ENCODE results near the gene DYNC1I1.
A peak's percentile ranks its signal among the peaks of the same experiment; 100 is the strongest.

DYNC1I1 gene

GRCh38 chr7:96033009-96033598, 260.8 kb downstream of the DYNC1I1 start:
- no peak for DNase-seq

DNA sequence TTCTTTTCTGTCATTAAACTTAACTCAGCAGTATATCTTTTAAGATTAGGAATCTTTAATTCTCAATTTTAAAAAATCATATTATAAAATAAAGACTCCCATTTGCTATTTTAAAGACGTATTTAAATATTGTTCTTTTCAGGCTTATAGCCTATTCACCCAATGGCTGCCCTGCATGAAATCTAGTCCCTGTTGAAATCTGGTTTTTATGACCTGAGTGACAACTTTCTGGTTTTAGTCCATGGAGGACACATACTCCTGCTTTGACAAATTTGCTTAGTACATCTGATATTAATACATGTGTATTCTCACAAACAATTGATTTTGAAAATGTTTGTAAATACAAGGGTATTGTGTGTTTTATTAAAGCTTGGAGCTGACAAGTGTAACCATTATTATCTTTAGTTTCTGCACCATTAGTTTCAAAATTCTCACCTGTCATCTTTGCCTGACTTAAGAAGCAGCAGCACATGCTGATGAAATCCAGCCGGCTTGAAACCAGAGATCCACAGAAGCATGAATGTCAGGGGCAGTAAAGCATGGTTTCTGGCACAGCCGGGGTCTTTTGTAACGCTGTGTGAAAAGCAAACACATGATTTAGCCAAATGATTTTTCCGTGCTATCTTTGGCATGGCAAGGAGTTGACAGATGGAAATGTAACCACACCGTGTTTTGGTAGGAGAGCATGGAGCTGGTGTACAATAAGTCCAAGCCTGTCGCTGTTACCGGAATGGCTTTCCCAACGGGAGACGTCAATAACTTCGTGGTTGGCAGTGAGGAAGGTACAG, 262.8 kb downstream of the DYNC1I1 start:
- peak; percentile 97 for DNase-seq

- no peak for DNase-seq
Measured at GRCh38 chr7:96040250-96040772, 268.0 kb downstream of the DYNC1I1 start.

- no peak for DNase-seq
Measured at GRCh38 chr7:96041171-96041570, 268.8 kb downstream of the DYNC1I1 start.

DNA sequence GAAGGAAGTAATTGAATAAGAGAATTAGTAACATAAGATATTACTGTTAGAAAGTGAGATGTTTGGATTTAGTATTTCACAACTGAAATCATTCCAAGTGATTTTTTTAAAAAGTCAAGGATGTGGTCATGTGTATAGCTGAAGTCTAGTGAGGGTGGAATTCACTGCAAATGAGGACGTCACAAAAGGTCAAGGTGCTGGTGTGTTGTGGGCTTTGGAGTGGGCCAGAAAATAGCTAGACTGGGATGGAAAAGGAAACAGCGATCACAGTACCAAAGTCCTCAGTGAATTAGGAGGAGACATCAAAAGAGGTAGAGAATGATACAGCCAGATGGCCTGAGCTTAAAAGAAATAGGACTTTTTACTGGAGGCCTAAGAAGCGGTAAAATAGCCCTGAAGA, 272.8 kb downstream of the DYNC1I1 start:
- DNase-seq, result no peak

DNA sequence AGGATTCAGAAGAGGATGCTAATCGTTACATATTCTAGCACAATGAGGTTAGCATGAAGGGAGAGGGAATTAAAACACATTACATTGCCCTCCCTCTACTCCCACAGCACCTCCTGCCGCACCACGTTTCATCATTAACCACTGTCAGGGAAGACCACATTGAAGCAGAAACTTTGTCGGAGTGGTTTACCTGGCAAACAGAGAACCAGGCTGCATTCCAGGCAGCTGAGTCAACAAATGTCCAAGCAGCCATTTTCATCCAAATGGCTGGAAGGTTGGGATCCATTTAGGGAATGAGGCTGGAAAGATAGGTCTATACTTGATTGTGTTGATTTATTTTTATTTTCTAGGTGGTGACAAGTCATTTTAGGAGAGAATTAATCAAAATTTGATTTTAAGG, 273.6 kb downstream of the DYNC1I1 start:
- peak; percentile 91 for DNase-seq

DNA sequence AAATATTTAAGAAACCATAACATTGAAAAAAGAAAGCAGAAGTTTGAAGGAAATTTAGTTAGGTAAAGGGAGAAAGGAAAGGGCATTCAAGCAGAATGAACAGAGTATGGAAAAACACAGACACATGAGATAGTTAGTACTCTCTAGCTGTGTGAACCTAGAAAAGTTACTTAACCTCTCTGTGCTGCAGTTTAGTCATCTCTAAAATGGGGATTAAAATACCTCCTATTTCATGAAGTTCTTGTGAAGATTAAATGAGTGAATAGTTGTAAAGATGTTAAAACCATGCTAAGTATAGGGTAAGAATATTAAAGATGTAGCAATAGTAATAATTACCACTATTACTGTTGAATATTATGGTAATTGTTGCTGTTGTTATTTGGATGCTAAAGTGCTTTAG, 279.9 kb downstream of the DYNC1I1 start:
- DNase-seq, result no peak

DNA sequence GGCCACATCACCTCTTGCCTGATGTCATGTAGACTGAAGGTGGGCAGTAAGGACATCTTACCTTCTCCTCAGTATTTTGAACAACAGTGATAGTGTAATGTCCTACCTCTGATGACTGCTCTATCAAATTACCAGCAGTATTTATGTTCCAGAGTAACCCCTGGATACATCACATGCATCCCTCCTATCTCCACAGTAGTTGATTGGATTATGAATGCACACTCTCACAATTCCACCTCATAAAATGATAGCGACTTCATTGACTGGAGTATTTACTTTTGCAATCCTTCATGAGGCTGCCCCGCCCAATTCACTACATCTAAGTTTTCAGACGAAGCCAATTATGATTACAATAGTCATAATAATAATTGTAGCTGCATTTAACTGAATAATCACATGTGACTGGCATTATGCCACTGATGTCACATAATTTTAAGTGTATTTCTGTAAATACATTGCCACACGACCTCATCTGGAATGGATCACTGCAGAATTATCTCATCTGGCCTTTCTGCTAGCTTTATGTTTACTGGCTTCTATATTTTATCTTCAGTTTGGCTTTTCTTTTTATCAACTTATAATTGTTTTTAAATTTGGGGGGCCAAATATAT, 280.6 kb downstream of the DYNC1I1 start:
- no peak for DNase-seq

- no peak for DNase-seq
Measured at GRCh38 chr7:96055717-96056116, 283.4 kb downstream of the DYNC1I1 start.

GRCh38 chr7:96059075-96059474, 286.7 kb downstream of the DYNC1I1 start:
- no peak for DNase-seq

GRCh38 chr7:96061009-96061408, 288.7 kb downstream of the DYNC1I1 start:
- DNase-seq, result no peak

- DNase-seq, result no peak
Measured at GRCh38 chr7:96061844-96062243, 289.5 kb downstream of the DYNC1I1 start.

DNA sequence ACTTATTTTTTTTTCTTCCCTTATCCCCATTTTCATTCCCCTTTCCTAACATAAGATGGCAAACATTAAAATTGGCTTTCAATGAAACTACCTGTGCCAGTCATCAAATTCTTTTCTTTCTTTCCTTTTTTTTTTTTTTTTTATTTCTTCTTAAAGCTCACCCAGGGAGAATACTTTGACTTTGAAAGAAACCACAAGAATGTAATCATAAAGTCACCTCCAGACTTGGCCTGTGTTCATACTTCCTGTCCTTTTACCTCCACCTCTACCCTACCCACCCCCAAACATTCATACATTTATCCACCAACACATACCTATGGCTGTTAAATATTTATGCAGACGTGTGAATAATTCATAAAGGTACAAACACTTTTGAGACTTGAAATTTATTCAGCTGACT, 295.0 kb downstream of the DYNC1I1 start:
- no peak for DNase-seq

- DNase-seq, result no peak
Measured at GRCh38 chr7:96069401-96069800, 297.0 kb downstream of the DYNC1I1 start.

DNA sequence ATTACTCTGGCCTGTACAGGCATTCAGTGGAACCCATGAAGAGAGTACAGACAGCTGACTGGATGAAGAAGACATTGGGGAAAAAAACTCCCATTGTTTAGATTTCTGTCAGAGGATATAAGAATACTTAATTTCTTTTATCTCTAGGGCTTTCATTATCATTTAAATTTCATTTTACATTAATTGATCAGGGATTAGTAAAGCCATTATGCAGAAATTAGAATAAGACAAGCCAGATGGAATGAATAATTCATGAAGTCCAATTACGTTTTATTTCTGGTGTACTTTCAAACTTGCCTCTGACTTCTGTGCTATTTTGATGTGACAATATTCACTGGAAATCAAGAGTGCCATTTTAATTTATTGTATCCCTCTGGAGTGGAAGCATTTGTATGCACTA, 302.5 kb downstream of the DYNC1I1 start:
- no peak for DNase-seq

DNA sequence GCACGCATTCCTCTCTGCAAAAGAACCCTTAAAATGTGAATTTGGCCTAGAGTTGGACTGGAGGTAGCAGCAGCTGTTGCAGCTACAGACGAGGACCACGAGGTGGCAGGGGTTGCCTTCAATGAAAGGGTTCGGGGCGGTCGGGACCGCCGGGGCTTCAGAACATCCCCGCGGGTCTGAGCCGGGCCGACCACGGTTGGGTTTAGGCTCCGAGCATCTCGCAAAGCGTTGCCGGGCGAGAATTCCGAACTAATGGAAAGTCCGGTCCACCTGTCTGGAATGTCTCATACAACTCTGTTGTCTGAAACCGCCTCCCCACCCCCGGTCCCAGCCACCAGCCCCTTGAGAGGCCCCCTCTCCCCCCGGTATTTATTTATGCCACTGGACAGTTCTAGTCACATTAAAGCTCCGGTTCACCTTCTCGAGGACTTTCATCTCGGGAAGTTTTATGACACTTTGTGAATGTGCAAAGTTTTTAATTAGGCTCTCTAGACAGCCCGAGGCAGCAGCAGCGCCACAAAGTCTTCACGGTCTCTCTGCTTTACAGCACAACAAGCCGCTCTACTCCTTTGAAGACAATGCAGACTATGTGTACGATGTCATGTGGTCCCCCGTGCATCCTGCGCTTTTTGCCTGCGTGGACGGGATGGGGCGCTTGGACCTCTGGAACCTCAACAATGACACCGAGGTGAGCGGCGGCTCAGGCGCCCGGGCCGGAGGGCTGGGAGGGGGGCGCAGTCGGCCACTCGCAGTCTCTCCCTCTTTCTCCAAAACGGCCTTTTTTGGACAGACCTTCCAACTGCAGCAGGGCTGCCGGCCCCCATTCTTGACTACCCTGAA, 303.4 kb downstream of the DYNC1I1 start:
- DNase-seq, result peak; percentile 76

DNA sequence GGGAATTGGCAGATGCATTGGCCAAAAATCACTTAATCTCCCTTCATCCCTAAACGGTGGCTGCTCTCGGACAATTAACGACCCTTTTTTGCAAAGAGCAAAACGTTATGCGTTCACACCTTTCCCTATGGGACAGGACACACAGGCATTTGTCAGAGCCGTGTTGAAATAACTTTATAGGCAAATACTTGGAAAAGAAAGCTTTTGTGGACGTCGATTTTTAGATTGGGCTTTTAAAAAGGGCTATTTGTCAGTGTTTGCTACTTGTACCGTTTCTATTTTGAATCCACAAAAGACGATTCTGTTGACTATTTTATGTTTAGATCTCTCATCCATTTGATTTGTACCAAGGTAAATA, 304.0 kb downstream of the DYNC1I1 start:
- peak; percentile 74 for DNase-seq

- peak; percentile 71 for DNase-seq
Measured at GRCh38 chr7:96080027-96080426, 307.7 kb downstream of the DYNC1I1 start.

- DNase-seq, result peak; percentile 100
Measured at GRCh38 chr7:96084881-96085553, 312.7 kb downstream of the DYNC1I1 start.

DNA sequence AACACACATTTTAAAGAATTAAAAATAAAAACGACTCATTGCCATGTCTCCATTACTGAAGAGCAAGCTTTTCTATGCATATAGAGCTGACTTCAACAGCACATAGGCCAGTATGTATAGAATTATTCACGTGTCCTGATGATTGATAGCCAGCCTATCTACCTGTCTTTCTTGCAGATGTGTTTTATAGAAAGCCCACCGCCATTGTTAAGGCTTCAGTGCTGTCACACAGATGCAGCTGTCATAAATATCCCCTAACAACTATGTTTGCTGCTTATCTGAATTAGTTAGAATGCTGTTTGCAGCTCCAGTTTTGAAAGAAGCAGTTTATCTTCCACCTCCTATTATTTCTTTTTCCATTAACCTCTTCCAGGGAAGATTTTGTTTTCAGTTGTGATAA, 313.6 kb downstream of the DYNC1I1 start:
- DNase-seq, result peak; percentile 73

DNA sequence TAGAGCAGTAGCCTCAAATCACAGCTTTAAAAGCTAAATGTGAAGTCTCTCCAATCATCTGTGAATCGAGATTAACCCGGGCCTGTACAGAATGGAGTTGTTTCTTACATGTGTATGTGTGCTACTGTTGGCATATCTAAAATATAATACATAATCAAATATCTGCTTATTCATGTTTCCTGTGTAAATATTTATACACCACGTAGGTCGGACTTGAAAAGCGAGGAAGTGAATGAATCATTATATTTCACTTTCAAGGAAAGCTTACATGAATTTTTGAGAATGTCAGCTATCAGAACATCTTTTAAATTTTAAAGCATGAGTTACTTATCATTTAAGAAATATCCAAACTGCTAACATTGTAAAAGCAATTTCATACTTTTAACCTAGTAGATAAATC, 316.2 kb downstream of the DYNC1I1 start:
- peak; percentile 65 for DNase-seq

DNA sequence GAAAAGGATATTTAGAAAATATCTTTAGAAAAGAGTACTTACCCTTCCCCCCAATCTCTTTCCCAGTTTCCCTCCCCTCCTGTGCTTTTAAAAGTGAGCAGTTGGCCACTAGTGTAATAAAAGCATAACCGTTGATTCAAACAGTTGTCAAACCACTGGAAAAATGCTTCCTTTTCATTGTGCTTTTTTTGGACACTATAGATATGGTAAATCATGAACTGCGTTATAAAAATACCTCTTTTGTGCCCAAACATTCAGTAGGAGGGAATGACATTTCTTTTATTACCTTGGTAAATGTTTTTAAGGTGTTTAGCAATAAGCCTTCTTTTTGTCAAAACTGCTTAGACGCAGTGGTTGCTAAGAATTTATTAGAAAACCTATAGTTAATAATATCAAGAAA, 317.2 kb downstream of the DYNC1I1 start:
- no peak for DNase-seq

GRCh38 chr7:96090756-96091155, 318.4 kb downstream of the DYNC1I1 start:
- peak; percentile 89 for DNase-seq
